ENCODE measurements around the gene CYP19A1. TPM values are rescaled to one million over a fixed set of nuclear protein-coding genes. Genes with fewer than 3 reads are reported as not detected.
A peak's percentile ranks its signal among the peaks of the same experiment; 100 is the strongest.

The CYP19A1 gene
- total RNA-seq, 1 donor from 2014 or later: not detected

GRCh38 chr15:51237816-51238215, 100.6 kb downstream of the CYP19A1 start:
- TF ChIP-seq CTCF (IDR thresholded peaks at IDR 0.05; ENCODE audit: insufficient read depth, low read length, poor library complexity, severe bottlenecking): no peak
- no peaks in the 10 kb centered on the region for H3K36me3 ChIP-seq (ENCODE audit: control insufficient read depth, insufficient read depth, low read length)
- H3K27me3 ChIP-seq (ENCODE audit: control insufficient read depth, insufficient read depth, low read length): peaks cover 4% of the 10 kb centered on the region
- H3K4me3 ChIP-seq (ENCODE audit: low read depth, low read length): no peak overlapping the region
- DNase-seq (ENCODE audit: low read depth): no peak

DNA sequence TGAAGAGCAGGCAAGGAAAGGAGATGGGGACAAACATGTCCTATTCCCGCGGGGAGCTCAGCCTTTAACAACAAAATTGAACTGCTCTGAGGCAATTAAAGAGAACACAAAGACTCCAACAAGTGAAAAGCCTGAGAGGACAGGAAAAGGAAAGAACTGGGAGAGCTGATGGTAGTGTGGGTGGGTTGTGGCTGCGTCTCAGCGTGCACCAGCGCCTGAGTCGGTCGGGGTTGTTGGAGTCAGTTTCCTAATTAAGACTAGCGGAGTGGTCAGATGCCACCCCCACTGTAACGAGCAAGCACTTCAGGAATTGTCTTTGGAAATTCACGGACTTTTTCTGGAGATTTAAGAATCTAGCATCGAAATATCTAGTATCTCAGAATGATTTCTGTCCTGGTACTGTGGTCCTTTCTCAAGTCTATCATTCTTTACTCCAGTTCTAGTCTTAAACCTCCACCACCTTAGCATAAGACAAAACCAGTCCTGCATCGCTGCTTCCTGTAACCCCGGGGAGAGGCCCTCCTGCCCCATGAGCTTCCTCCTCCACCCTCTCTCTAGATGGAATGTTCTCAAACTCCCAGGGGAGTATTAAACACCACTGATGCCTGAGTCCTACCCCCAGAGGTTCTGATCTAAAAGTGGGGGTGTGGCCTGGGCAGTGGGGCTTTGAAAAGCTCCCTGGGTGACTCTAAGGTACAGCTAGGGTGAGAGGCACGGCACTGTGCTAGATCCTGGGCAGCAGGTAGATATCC, 104.0 kb downstream of the CYP19A1 start:
- TF ChIP-seq CTCF (IDR thresholded peaks at IDR 0.05; ENCODE audit: insufficient read depth, low read length, poor library complexity, severe bottlenecking): no peak
- no peaks in the 10 kb centered on the region for H3K36me3 ChIP-seq (ENCODE audit: control insufficient read depth, insufficient read depth, low read length)
- DNase-seq (ENCODE audit: low read depth): no peak

GRCh38 chr15:51232581-51232980, 105.8 kb downstream of the CYP19A1 start:
- no peak for TF ChIP-seq CTCF (IDR thresholded peaks at IDR 0.05; ENCODE audit: insufficient read depth, low read length, poor library complexity, severe bottlenecking)
- H3K27me3 ChIP-seq (ENCODE audit: control insufficient read depth, insufficient read depth, low read length): peaks cover 4% of the 10 kb centered on the region
- H3K4me3 ChIP-seq (ENCODE audit: low read depth, low read length): no peak overlapping the region
- DNase-seq (ENCODE audit: low read depth): no peak
- no peaks in the 10 kb centered on the region for H3K36me3 ChIP-seq (ENCODE audit: control insufficient read depth, insufficient read depth, low read length)

More for the DNA sequence above, 104.0 kb downstream of the CYP19A1 start:
- Histone ChIP-seq H3K27me3 (ENCODE audit: control insufficient read depth, insufficient read depth, low read length) (peaks cover 4% of the 10 kb centered on the region), H3K4me3 (ENCODE audit: low read depth, low read length) (no peak overlapping the region)

GRCh38 chr15:51229907-51230330, 108.5 kb downstream of the CYP19A1 start:
- no peak for DNase-seq (ENCODE audit: low read depth)
- TF ChIP-seq CTCF (IDR thresholded peaks at IDR 0.05; ENCODE audit: insufficient read depth, low read length, poor library complexity, severe bottlenecking): no peak
- H3K27me3 ChIP-seq (ENCODE audit: control insufficient read depth, insufficient read depth, low read length): peaks cover 4% of the 10 kb centered on the region
- H3K4me3 ChIP-seq (ENCODE audit: low read depth, low read length): no peak overlapping the region
- H3K36me3 ChIP-seq (ENCODE audit: control insufficient read depth, insufficient read depth, low read length): no peaks in the 10 kb centered on the region

DNA sequence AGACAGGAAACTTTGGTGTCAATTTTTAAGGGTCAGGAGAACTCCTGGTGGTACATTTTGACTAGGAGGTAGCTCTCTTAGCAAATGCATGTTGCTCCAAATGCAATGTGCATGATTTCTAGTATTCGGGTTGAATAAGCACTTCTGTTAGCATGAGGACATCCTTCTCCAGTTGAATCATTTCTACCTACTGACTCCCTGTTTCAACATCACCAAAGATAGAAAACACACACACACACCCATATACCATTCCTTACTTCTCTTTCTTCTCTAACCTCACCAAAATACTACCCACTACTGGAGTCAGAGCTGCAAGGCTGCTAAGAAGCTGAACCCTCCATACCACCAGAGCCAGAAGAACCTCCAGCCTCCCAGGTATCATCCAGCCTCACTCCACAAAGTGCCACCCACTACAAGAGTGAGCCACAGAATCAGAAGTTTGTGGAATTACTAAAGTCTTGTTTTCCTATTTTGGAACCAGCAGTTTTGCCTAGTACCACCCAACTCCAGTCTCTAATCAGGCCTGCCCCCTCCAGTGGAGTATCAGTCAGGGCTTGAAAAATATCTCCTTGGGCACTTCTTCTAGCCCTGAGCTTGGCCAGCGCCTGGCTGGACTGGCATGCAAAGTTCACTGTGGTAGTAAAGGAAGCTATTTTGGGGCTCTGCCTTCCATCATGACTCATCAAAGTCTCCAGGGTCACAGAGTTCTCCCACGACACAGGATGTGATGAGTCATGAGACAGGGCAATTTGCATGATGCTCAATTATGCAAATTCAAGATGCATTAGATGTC, 110.3 kb downstream of the CYP19A1 start:
- DNase-seq (ENCODE audit: low read depth): peak; percentile 41
- no peak for TF ChIP-seq CTCF (IDR thresholded peaks at IDR 0.05; ENCODE audit: insufficient read depth, low read length, poor library complexity, severe bottlenecking)
- H3K4me3 ChIP-seq (ENCODE audit: low read depth, low read length): no peak overlapping the region
- H3K36me3 ChIP-seq (ENCODE audit: control insufficient read depth, insufficient read depth, low read length): no peaks in the 10 kb centered on the region
- no peaks in the 10 kb centered on the region for H3K27me3 ChIP-seq (ENCODE audit: control insufficient read depth, insufficient read depth, low read length)
